Measurements from ENCODE around the gene NOL6.

- TF ChIP-seq CTCF (IDR thresholded peaks at IDR 0.05) = no peak
- TF ChIP-seq POLR2A (IDR thresholded peaks at IDR 0.05) = no peak
Measured at GRCh38 chr9:33480976-33481375, 7.3 kb upstream of the NOL6 start.

Data from thyroid gland (tissue), 4 donors.